Suprapubic skin (tissue), 4 donors: ENCODE data around the gene BBS10.

Experiments used
- EP300 ChIP-seq: sonication (generic); formaldehyde crosslinking; IDR thresholded peaks from one replicate; pipeline ENCODE4 v1.6.1; 2017; ENCODE audit warnings: antibody characterized with exemption
- POLR2A ChIP-seq, 2 donors: fragments of 450-650 bp; IDR thresholded peaks; one replicate each; pipeline ENCODE4 v1.6.1; 2017; ENCODE audit warnings: antibody characterized with exemption in 2 of 2, mild to moderate bottlenecking in 2 of 2, moderate library complexity in 2 of 2
- POLR2AphosphoS5 ChIP-seq, 3 donors: sonication (generic); formaldehyde crosslinking; IDR thresholded peaks; one replicate each; pipeline ENCODE4 v1.6.1; 2017; ENCODE audit warnings: antibody characterized with exemption in 3 of 3
- TF ChIP-seq, protein P1 (sequence below), 2 donors: fragments of 200-600 bp in 1 of 2; fragments of 450-650 bp in 1 of 2; sonication (generic) in 1 of 2; IDR thresholded peaks; one replicate each; pipeline ENCODE4 v1.5.1; 2016 to 2019; ENCODE audit warnings: antibody characterized with exemption in 2 of 2, mild to moderate bottlenecking in 1 of 2, moderate library complexity in 1 of 2

DNA sequence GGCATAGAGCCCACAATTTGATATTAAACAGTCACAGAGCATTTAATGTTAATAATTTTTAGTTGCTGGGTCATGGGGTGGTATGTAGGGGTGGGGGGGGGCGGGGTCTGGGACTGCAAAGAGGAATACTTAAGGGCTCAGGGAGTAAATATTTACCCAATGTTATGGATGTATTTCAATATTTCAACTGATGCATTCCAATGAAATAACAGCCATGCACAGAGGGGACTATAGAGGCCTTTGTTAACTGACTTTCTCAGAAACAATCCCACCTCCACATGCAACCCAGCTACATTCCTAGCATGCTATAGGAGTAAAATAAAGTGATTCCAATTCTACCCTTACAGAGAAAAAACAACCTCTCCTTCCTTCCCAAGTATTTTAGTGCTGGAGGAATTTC lies 7.9 kb upstream of the BBS10 start:
- TF ChIP-seq, protein P1, sequence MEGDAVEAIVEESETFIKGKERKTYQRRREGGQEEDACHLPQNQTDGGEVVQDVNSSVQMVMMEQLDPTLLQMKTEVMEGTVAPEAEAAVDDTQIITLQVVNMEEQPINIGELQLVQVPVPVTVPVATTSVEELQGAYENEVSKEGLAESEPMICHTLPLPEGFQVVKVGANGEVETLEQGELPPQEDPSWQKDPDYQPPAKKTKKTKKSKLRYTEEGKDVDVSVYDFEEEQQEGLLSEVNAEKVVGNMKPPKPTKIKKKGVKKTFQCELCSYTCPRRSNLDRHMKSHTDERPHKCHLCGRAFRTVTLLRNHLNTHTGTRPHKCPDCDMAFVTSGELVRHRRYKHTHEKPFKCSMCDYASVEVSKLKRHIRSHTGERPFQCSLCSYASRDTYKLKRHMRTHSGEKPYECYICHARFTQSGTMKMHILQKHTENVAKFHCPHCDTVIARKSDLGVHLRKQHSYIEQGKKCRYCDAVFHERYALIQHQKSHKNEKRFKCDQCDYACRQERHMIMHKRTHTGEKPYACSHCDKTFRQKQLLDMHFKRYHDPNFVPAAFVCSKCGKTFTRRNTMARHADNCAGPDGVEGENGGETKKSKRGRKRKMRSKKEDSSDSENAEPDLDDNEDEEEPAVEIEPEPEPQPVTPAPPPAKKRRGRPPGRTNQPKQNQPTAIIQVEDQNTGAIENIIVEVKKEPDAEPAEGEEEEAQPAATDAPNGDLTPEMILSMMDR (IDR thresholded peaks at IDR 0.05), result no peak
- no peak for TF ChIP-seq POLR2AphosphoS5 (IDR thresholded peaks at IDR 0.05)
- no peak for TF ChIP-seq POLR2A (IDR thresholded peaks at IDR 0.05)
- no peak for TF ChIP-seq EP300
